ENCODE data around the gene RGS3.

The RGS3 gene

GRCh38 chr9:113465599-113466140 is 2.1 kb downstream of the RGS3 start:
- no peak for DNase-seq (ENCODE audit: low spot score)

- DNase-seq (ENCODE audit: low spot score) = no peak
These were observed 3.7 kb downstream of the RGS3 start for GRCh38 chr9:113467183-113467582.

GRCh38 chr9:113468716-113469448 is 5.4 kb downstream of the RGS3 start:
- no peak for DNase-seq (ENCODE audit: low spot score)

DNA sequence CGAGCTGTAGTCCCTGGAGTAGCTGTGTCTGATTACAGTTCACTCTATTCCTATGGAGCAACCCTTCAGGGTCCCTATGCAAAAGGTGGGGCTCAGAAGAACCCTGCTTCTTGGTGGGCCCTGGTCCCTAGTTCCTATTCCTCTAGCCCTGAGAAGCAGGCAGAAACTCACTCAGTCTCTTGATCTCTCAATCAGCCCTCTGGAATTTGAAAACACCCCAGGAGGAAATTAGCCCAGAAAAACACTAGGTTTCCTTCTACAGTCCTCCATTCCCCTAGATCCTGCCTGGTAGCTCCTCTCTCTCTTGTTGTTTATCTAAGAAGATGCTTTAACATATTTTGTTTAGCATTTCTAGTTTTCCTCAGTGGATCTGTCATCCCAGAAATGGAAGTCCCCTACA is 7.6 kb downstream of the RGS3 start:
- no peak for DNase-seq (ENCODE audit: low spot score)

- no peak for DNase-seq (ENCODE audit: low spot score)
These were observed 8.0 kb downstream of the RGS3 start for GRCh38 chr9:113471566-113471965.

GRCh38 chr9:113472199-113472598 is 8.7 kb downstream of the RGS3 start:
- no peak for DNase-seq (ENCODE audit: low spot score)

DNA sequence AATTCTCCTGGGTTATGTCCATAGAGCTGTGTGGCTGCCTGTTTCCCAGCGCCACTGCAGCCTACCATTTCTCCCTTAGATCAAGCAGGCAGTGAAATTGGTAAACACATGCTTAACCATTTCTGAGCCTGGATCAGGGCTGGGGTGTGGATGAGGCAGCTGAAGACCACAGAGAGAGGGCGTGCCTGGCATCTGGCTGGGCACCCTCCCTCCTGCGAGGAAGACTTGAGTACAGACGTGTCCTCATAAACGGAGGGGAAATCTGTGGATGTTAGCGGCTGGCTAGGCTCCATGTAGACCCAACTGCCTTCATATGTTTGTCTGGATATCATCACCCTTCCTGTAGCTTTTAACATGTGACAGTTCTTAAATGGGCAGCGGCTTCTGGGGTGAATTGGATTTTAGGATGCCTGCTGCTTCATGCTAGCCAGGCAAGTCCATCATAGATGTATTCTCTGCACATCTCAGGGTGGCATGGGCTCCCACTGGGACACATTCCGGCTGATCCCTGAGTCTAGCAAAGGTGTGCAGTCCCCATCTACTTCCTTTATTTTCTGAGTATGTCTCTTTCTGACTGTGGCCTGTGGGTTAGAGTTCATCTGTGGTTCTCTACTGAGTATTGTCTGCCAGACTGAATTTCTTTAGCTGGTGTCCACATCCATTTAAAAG is 11.0 kb downstream of the RGS3 start:
- no peak for DNase-seq (ENCODE audit: low spot score)

DNA sequence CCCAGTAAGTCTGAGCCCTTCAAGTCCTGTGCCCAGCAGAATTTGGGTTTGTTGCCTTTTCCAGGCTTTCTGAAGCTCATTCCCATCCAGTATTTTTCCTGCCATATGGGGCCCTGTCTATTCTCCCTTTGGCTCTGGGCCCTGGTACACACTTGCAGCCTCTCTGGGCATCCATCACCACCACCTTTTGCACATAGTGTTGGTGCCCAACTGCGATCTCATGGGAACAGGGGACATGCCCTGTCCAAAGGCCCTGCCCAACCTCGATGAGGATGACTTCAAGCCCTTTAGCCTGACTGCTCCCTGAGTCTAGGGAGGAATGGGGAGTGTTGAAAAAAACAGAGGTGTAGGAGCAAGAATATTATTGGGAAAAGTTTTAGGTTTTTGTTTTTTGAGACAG is 11.5 kb downstream of the RGS3 start:
- peak; percentile 32 for DNase-seq (ENCODE audit: low spot score)

GRCh38 chr9:113475992-113476391 is 12.5 kb downstream of the RGS3 start:
- DNase-seq (ENCODE audit: low spot score) = no peak

GRCh38 chr9:113476511-113476916 is 13.0 kb downstream of the RGS3 start:
- no peak for DNase-seq (ENCODE audit: low spot score)

DNA sequence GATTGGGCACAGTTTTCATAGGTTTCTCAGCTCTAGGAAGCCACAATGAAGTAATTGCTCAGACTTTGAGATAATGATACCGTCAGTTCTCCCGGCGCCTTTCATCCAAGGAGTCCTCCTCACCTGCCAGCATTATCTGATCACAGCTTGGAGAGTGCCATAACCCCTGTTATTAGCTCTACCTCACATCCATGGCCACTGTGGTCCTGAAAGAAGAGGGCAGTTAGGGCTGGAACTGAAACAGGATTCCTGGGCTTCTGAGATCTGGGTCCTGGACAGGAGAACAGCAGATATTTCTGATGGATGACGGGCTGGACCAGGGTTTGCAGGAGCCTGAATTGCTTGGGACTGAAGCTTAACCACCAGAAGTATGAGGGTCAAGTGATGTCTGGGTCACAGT is 13.5 kb downstream of the RGS3 start:
- DNase-seq (ENCODE audit: low spot score) = no peak

GRCh38 chr9:113477661-113478060 is 14.1 kb downstream of the RGS3 start:
- DNase-seq (ENCODE audit: low spot score) = no peak

- no peak for DNase-seq (ENCODE audit: low spot score)
These were observed 15.7 kb downstream of the RGS3 start for GRCh38 chr9:113479174-113479621.

DNA sequence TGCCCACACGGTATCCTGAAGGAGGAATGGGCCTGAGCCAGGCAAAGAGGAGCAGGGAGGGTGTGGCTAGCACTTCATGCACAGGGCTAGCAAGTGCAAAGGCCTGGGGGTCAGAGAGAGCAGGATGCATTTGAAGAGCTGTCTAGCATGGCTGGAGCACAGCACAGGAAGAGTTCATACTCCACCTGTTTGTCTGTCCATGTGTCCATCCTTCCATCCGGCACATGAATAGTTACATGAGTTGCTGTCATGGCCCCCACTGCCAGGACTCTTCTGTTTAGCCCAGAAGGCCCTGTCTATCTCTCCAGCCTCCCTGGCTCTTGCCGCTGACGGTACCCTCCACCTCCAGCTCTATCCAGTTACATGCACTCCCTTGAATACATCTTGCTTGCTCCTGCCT is 17.1 kb downstream of the RGS3 start:
- DNase-seq (ENCODE audit: low spot score) = no peak

DNA sequence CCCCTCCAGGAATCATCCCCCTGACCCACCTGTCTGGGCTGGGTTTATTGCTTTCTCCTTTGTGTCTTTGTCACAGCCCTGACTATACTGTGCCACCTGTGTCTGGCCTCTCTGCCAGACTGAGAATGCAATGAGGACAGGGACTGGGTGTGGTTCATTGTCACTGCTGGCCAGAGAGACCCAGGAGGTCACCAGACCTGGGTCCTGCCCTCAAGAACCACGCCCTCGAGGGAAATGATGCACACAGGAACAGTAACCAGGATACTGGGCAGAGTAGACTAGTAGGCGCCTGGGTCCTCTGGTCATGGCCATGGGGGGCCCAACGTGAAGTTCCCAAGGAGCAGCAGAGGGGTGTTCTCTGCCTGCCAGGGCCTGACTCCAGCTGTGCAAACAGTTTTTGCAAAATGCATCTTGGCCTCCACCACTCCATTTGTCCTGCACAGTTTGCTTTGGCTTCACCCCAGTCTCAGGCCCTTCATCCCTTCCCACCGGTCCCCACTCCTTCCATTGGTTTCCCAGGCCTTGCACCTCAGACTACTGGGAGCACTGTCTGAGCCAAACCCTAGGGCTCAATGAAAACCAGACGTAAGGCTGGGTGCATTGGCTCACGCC is 17.8 kb downstream of the RGS3 start:
- no peak for DNase-seq (ENCODE audit: low spot score)

DNA sequence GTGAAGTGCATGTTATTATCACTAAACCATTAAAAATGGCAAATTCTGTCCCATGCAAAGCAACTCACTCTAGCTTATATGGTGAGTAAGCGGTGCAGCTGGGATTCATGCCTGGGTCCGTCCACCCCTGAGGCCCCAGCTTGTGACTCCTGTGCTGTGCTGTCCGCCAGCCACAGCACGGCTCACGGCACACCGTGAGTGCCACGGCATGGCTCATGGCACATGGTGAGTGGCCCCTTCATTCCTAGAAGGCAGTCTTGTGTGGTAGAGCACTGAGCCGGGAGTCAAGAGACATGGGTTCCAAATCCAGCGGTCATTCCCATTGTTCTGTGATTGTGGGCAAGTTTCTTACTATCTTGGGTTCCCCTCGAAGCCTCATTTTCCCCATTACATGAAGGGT is 18.8 kb downstream of the RGS3 start:
- DNase-seq (ENCODE audit: low spot score) = no peak

DNA sequence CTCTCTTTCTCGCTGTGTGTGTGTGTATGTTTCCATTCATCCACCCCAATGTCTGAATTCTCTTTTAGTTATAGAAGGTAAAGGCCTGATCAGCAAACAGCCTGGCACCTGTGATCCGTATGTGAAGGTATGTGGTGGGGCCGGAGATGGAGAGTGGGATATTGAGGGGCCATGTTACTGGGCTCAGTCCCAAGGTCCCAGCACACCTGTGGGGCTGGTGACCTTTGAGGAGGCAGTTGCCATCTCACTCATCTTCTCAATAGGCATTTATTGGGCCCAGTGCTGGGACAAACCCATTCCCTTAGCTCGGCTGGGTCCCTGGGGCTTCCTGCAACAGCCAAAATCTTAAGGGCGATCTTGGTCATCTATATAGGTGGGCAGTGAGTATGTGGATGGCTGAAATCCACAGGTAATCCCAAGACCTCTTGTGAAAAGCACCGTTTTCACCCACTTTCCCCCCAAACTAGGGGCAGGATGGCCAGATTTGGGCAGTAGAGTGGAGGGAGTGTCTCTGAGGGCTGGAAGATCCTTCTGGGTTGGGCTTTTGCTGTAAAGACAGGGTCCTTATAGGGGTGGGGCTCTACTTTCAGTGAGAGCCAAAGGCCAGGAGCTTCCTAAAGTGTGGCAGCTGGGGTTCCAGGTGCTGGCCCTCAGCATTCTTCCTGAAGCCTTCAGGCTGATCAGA is 19.6 kb downstream of the RGS3 start:
- no peak for DNase-seq (ENCODE audit: low spot score)

- DNase-seq (ENCODE audit: low spot score) = no peak
These were observed 20.2 kb downstream of the RGS3 start for GRCh38 chr9:113483676-113484257.

DNA sequence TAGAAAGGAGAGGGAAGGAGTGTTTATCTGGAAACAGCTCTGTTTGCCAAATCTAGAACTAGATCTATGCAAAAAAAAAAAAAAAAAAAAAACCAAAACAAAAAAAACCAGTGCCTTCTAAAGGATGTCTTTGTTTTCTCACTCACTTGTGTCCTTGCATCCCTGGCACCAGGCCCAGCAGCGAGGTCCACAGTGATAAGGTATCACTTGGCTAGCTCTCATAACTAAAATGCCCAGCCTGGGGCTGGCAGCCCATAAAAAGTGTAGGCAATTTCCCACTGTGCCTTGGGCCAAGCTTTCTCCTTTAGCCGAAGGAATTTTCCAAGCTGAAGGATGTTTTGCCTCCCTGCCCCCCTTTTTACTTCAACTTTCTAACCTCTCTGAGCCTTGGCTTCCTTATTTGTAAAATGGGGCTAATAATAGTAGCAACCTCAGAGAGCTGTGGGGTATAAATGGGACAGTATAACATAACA is 20.8 kb downstream of the RGS3 start:
- peak; percentile 21 for DNase-seq (ENCODE audit: low spot score)

DNA sequence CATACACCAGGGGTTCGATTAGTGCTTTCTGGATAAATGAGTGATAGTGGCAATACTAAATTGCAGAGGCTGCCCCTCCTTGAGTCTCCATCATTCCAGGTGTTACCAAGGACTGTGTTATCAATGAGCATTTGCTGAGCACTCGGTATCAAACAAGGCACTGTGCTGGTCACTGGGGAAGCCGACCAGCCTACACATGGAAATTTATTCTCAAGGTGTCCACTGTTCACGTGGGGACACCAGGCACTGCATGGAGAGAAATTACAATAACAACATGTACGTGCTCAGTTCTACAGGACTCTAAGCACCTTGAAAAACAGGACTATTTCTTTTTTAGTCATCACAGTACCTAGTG is 22.2 kb downstream of the RGS3 start:
- DNase-seq (ENCODE audit: low spot score) = no peak

- no peak for DNase-seq (ENCODE audit: low spot score)
These were observed 22.8 kb downstream of the RGS3 start for GRCh38 chr9:113486327-113486726.

DNA sequence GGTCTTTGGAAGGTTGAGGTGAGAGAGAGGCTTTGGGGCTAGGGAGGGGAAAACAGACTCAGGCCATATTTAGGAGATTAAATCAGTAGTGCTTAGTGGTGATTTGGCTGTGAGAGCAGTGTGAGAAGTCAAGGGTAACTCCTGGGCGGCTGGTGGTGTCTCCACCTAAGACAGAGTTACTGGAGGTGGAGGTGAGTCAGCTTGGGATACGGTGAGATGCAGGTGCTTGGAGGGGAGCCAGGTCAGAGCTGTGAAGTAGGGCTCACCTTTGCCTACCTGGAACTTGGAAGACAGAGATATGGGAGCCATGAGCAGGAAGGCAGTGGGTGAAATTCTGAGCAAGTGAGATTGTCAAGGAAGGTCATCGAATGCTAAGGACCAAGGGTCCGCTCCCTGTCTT is 24.5 kb downstream of the RGS3 start:
- no peak for DNase-seq (ENCODE audit: low spot score)
